ENCODE results near the gene CLSTN2.

DNA sequence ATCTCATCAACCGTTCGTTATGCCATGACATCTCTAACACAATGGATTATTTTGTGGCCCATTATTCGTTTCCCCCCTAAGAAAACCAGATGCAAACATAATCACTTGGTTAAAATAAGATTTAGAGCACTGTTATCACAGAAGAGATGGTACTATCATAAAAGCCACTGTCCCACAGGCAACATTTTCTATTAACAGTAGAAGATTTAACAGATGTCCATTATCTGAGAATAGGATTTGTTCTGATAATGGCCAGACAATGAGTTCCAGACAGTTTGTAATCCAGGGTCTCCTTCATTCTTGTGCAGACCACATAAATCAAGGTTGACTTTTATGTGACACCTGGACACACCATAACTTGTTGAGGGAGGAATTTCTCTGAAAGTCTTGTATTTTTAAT lies 153.1 kb downstream of the CLSTN2 start:
- TF ChIP-seq ELF1 (IDR thresholded peaks at IDR 0.05; ENCODE audit: borderline replicate concordance, low read depth) = no peak
- TF ChIP-seq, protein P1, sequence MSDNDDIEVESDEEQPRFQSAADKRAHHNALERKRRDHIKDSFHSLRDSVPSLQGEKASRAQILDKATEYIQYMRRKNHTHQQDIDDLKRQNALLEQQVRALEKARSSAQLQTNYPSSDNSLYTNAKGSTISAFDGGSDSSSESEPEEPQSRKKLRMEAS (IDR thresholded peaks at IDR 0.05) = no peak
- TF ChIP-seq, protein P2, sequence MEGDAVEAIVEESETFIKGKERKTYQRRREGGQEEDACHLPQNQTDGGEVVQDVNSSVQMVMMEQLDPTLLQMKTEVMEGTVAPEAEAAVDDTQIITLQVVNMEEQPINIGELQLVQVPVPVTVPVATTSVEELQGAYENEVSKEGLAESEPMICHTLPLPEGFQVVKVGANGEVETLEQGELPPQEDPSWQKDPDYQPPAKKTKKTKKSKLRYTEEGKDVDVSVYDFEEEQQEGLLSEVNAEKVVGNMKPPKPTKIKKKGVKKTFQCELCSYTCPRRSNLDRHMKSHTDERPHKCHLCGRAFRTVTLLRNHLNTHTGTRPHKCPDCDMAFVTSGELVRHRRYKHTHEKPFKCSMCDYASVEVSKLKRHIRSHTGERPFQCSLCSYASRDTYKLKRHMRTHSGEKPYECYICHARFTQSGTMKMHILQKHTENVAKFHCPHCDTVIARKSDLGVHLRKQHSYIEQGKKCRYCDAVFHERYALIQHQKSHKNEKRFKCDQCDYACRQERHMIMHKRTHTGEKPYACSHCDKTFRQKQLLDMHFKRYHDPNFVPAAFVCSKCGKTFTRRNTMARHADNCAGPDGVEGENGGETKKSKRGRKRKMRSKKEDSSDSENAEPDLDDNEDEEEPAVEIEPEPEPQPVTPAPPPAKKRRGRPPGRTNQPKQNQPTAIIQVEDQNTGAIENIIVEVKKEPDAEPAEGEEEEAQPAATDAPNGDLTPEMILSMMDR (IDR thresholded peaks at IDR 0.05 in 2 of 3, conservative IDR thresholded peaks at IDR 0.05 in 1 of 3; ENCODE audit: borderline replicate concordance in 1 of 3, insufficient read depth in 1 of 3, low read depth in 2 of 3, low read length in 2 of 3) = no peak

Data from HCT116 (cell line).